Activated CD8-positive, alpha-beta memory T cell treated with anti-CD3 and anti-CD28 coated beads for 24 hours (primary cell): Measurements from ENCODE around the gene SGPP2.
"Not testable (repeated sequence)": the region's sequence is repeated elsewhere in the genome, so short reads cannot be mapped to it uniquely, and the experiment has no call there.

Experiments used
- DNase-seq: peaks from one replicate; pipeline ENCODE4 v3.0.0-alpha.2; 2020

SGPP2 gene

GRCh38 chr2:222430071-222430470, 5.7 kb downstream of the SGPP2 start:
- DNase-seq, result no peak

DNA sequence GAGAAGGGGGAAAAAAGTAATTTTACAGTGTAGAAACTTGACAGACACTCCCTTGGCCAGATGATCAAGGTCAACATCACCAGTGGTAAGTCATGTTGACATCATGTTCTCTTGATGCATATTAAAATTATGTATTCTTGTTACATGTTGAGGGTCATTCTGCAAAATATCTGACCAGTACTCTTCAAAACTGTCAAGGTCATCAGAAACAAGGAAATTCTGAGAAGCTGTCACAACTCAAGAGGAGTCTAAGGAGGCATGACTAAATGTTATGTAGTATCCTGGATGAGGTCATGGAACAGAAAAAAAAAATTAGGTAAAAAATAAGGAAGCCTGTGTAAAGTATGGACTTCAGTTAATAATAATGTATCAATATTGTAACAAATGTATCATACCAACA, 6.3 kb downstream of the SGPP2 start:
- no peak for DNase-seq

- no peak for DNase-seq
Observed at GRCh38 chr2:222431869-222432268, 7.5 kb downstream of the SGPP2 start.

DNA sequence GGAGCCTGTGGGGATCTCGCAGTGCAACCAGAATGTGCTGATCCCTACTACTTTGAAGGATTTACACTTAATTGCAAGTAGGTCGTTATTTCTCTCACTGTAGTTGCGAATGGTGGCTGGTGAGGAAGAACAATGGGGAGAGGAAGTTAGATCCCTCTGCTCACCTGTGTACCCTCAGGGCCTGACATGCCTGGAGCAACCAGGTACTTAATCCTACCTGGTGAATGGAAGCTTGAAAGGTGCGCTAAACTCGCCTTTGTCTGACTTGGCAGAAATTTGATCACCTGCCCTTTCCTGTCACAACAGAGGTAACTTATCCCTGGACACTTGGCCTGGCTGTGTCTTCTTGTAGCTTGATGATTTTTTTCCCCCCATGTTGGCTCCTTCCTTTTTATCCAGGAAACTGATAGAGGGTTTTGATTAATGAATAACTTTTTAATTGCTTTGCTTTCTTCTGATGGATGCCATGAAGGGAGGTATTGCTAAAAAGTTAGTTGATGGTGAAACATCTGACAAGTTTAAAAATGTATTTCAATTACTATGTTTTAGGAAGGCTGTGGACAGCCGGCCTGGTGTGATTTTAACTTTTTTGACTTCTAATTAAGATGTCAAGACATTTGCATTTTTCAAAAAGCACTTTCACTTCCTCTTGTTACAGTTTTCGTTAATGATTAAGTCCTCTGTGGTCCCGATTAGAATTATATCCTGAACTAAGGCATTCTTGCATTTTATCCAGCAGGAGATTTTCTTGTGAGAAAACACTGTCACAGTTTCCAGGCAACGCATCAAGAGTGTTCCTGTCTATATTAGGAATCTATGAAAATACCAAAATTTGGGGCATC, 9.2 kb downstream of the SGPP2 start:
- no peak for DNase-seq

- DNase-seq, result no peak
Observed at GRCh38 chr2:222434204-222434603, 9.9 kb downstream of the SGPP2 start.

- DNase-seq, result not testable (repeated sequence)
Observed at GRCh38 chr2:222435400-222436039, 11.2 kb downstream of the SGPP2 start.

DNA sequence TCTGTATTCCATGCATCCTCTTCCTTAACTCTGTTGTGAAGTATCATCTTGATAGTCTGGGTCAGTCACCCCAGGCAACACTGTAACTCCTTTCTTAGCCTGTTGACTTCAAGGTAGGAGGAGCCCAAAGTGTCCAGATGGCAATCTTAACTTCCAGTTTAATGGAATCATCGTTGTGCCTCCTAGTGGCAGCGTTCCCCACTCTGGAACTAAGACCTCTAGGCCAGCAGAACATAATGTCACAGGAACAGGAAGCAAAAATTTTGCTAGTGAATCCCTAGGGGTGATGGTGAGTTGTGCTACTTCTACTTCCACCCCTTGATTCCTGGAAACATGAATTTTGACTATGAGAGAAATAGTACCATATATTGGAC, 11.7 kb downstream of the SGPP2 start:
- DNase-seq, result no peak

GRCh38 chr2:222439692-222440091, 15.3 kb downstream of the SGPP2 start:
- DNase-seq, result no peak

- DNase-seq, result no peak
Observed at GRCh38 chr2:222440673-222441422, 16.5 kb downstream of the SGPP2 start.

- no peak for DNase-seq
Observed at GRCh38 chr2:222442665-222443064, 18.3 kb downstream of the SGPP2 start.

DNA sequence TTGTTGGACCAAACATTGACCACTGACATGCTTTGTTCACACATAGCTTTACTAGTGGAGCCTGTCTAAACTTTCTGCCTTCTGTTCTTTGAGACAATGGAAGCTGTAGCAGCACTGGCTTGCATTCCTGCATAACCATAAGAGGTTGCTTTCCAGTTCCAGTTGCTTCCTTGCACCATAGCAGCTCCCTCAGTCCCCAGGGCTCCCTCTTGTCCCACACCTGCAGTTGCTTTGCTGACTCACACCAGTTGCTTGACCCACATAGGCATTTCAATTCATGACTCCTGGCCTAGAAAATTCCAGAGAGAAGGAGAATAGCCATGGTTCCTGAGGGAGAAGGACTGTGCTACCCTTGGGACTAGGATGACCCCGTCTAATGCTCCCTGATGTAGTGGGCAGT, 20.9 kb downstream of the SGPP2 start:
- no peak for DNase-seq

DNA sequence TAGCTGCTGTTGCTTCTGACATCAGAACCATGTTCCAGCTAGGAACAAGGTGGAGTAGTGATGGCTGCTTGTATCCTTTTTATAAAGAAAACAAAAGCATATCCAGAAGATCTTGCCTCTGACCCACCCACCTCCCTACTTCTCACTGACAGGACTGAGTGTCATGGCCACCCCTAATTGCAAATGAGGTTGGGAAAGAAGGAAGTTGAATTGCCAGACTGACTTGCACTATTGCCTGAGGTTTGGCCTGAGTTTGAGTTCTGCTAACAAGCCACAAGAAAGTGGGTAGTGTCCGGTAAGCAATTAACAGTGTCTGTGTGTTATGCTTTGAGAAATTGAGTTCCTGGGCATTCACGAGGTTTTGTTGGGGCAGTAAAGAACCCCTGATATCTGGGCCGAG, 22.8 kb downstream of the SGPP2 start:
- no peak for DNase-seq

DNA sequence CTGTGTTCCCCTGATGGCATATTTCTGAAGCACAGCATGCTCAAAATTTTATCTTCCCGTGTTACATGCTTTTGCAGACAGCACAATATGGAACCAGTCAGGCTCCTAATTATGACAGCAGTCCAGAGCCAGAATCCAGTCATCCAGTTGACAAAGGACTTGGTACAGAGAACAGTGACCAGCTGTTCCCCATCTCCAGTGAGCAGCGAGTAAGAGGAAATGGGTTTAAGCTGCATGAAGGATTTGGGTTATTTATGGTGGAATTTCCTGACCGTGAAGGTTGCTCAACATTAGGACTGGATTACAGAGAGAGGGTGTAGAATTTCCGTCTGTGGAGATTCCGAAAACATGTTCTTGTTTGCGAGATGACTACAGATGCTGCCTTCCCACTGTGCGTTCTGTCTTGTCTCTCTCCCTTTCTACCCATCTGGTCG, 24.4 kb downstream of the SGPP2 start:
- DNase-seq, result no peak

- DNase-seq, result no peak
Observed at GRCh38 chr2:222450021-222450420, 25.7 kb downstream of the SGPP2 start.

- DNase-seq, result no peak
Observed at GRCh38 chr2:222451224-222451674, 26.9 kb downstream of the SGPP2 start.

- DNase-seq, result no peak
Observed at GRCh38 chr2:222452422-222452950, 28.1 kb downstream of the SGPP2 start.

DNA sequence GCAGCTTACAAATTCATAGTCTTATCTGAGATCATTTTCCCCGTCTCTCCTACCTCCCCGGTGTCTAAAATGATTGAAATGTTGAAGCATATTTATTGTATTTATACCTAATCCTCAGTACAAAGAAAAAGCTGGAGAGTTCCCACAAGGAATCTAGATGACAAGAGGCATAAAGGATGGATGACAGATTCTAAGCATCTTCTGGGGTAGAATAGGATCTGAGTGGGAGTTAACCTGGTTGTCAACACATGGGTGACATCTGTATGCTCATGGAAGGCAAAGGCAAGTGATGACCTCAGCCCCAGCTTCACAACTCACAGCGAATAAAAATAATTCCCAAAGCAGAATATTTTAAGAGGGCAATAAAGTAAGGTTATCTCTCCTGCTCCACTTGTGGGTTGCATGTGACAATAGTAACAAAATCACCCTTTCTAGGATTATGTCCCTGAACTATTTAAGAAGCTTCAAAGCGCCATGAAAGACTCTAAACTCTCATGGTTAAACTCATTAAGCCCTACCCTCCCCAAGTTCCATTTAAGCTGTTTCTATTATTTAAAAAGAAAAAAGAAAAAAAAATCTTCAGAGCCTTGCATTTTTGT, 32.2 kb downstream of the SGPP2 start:
- no peak for DNase-seq

DNA sequence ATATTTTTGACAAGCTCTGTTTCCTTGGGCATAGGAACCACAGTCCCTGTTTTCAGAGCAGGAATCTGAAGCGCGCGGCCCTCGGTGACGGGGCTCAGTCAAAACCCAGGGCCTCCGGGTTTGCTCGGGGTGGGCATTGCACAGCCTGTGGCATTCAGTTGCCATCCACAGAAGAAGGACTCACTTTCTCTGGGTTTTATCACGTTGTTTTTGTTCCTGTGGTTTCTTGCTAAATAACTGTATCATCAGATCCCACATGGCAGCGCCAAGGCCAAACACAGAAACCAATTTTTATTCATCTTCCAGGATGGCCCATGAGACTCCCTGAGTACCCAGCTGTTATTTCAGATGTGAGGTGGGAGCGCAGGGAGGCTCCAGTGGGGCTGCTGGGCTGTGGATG, 35.6 kb downstream of the SGPP2 start:
- DNase-seq, result no peak

GRCh38 chr2:222465746-222466145, 41.4 kb downstream of the SGPP2 start:
- no peak for DNase-seq

- no peak for DNase-seq
Observed at GRCh38 chr2:222468346-222468745, 44.0 kb downstream of the SGPP2 start.

DNA sequence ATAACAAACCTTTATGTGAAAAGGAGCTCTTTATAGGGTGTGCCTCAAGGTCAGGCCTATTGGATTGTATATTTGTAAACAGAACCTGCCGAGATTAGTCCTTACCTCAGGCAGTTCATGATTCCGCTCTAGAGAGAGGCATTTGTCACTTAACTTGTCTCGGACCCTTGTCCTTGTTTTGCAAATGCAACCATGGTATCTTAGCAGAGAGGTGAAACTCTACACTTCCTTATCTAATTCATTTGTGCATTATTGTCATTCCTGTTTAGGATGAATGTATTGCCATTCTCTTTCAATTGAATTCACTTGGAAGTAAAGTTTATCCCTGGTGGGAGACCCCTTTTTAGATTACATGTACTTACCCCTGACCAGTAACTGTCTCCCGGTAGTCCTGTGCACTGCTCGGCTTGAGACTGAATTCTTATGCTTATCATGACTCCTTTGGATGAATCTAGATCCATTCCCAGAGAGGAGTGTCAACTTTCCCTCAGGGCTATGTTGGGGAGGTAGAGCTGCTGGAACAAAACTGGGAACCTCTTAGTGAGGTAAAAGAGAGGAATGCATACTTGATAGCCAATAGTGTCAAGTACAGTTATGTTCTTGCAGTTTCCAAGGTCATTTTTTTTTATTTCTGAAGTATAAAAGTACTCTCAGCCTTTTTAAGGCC, 46.6 kb downstream of the SGPP2 start:
- DNase-seq, result no peak

GRCh38 chr2:222477962-222478608, 53.7 kb downstream of the SGPP2 start:
- no peak for DNase-seq
